ENCODE data around the gene KEL. TPM values are rescaled to one million over a fixed set of nuclear protein-coding genes. Genes with fewer than 3 reads are reported as not detected.
"Not testable (repeated sequence)": the region's sequence is repeated elsewhere in the genome, so short reads cannot be mapped to it uniquely, and the experiment has no call there.

The KEL gene
- total RNA-seq, 4 donors from 2014 or later: 0.98 to 1.8 TPM; not detected in 2

GRCh38 chr7:142997456-142997989 is 35.4 kb upstream of the KEL start:
- Histone ChIP-seq H3K36me3 (no peaks in the 10 kb centered on the region), H3K9me3 (no peaks in the 10 kb centered on the region), H3K4me1 (no peaks in the 10 kb centered on the region), H3K27me3 (no peaks in the 10 kb centered on the region), H3K4me3 (no peak overlapping the region), H3K27ac (no peak overlapping the region)
- intact Hi-C loops (cut with DNase I; ENCODE audit: low total_unique reads): no loop called here
- TF ChIP-seq CTCF (IDR thresholded peaks at IDR 0.05) (no peak), POLR2A (IDR thresholded peaks at IDR 0.05) (no peak)
- no peak for DNase-seq

- Histone ChIP-seq H3K27me3 (no peaks in the 10 kb centered on the region), H3K4me1 (no peaks in the 10 kb centered on the region), H3K36me3 (no peaks in the 10 kb centered on the region), H3K4me3 (no peak overlapping the region), H3K27ac (no peak overlapping the region), H3K9me3 (no peaks in the 10 kb centered on the region)
- TF ChIP-seq POLR2A (IDR thresholded peaks at IDR 0.05) (no peak), CTCF (IDR thresholded peaks at IDR 0.05) (no peak)
- DNase-seq: no peak
- intact Hi-C loops (cut with DNase I; ENCODE audit: low total_unique reads): no loop called here
Observed at GRCh38 chr7:142992427-142992826, 30.3 kb upstream of the KEL start.

GRCh38 chr7:142984297-142984696 is 22.1 kb upstream of the KEL start:
- Histone ChIP-seq H3K27ac (no peak overlapping the region), H3K9me3 (no peaks in the 10 kb centered on the region), H3K27me3 (no peaks in the 10 kb centered on the region), H3K36me3 (no peaks in the 10 kb centered on the region), H3K4me1 (no peaks in the 10 kb centered on the region), H3K4me3 (no peak overlapping the region)
- intact Hi-C loops (cut with DNase I; ENCODE audit: low total_unique reads): no loop called here
- DNase-seq: no peak
- TF ChIP-seq CTCF (IDR thresholded peaks at IDR 0.05): no peak

- Histone ChIP-seq H3K27me3 (no peaks in the 10 kb centered on the region), H3K27ac (no peak overlapping the region), H3K4me3 (no peak overlapping the region), H3K4me1 (no peaks in the 10 kb centered on the region), H3K9me3 (no peaks in the 10 kb centered on the region), H3K36me3 (no peaks in the 10 kb centered on the region)
- intact Hi-C loops (cut with DNase I; ENCODE audit: low total_unique reads): no loop called here
- no peak for TF ChIP-seq CTCF (IDR thresholded peaks at IDR 0.05)
- no peak for TF ChIP-seq POLR2A (IDR thresholded peaks at IDR 0.05)
- no peak for DNase-seq
Observed at GRCh38 chr7:142983825-142984224, 21.7 kb upstream of the KEL start.

GRCh38 chr7:142978402-142978801 is 16.2 kb upstream of the KEL start:
- H3K36me3 ChIP-seq; H3K4me3 ChIP-seq; H3K27ac ChIP-seq; H3K9me3 ChIP-seq; H3K27me3 ChIP-seq; H3K4me1 ChIP-seq; DNase-seq; intact Hi-C loops (cut with DNase I; ENCODE audit: low total_unique reads): not testable (repeated sequence)

GRCh38 chr7:142974626-142975025 is 12.5 kb upstream of the KEL start:
- H3K9me3 ChIP-seq: no peaks in the 10 kb centered on the region

More at GRCh38 chr7:142974626-142975025, 12.5 kb upstream of the KEL start:
- intact Hi-C loops (cut with DNase I; ENCODE audit: low total_unique reads): no loop called here
- Histone ChIP-seq H3K27me3 (no peaks in the 10 kb centered on the region), H3K36me3 (no peaks in the 10 kb centered on the region), H3K27ac (no peak overlapping the region), H3K4me1 (no peaks in the 10 kb centered on the region), H3K4me3 (no peak overlapping the region)
- TF ChIP-seq CTCF (IDR thresholded peaks at IDR 0.05) (no peak), POLR2A (IDR thresholded peaks at IDR 0.05) (no peak)
- DNase-seq: no peak
